Neuronal stem cell (in vitro differentiated cells): ENCODE measurements around the gene FAM20B.

Experiments
- DNase-seq: peaks from one replicate; pipeline ENCODE4 v3.0.0-alpha.2; 2013; ENCODE audit warnings: low spot score
- H2AFZ ChIP-seq: one replicate; pipeline ENCODE4 v1.6.1; 2013; ENCODE audit warnings: mild to moderate bottlenecking, low read length, inconsistent platforms
- H2AK5ac ChIP-seq: 2 replicates; pipeline ENCODE4 v1.6.1; 2013; ENCODE audit warnings: low read depth, mild to moderate bottlenecking, inconsistent platforms, low read length, moderate library complexity, mixed read lengths
- H2BK120ac ChIP-seq: 2 replicates; pipeline ENCODE4 v1.6.1; 2013; ENCODE audit warnings: low read depth, mild to moderate bottlenecking, inconsistent platforms, low read length, moderate library complexity, mixed read lengths
- H2BK12ac ChIP-seq: one replicate; pipeline ENCODE4 v1.6.1; 2013; ENCODE audit warnings: low read length, inconsistent platforms
- H2BK15ac ChIP-seq: 2 replicates; pipeline ENCODE4 v1.6.1; 2013; ENCODE audit warnings: mild to moderate bottlenecking, low read length, inconsistent platforms, mixed read lengths
- H2BK5ac ChIP-seq: one replicate; pipeline ENCODE4 v1.6.1; 2013; ENCODE audit warnings: inconsistent platforms, mild to moderate bottlenecking, low read length, moderate library complexity
- H3K14ac ChIP-seq: one replicate; pipeline ENCODE4 v1.6.1; 2013; ENCODE audit warnings: low read length, inconsistent platforms
- H3K18ac ChIP-seq: 2 replicates; pipeline ENCODE4 v1.6.1; 2013; ENCODE audit warnings: low read length, inconsistent platforms
- H3K23ac ChIP-seq: 2 replicates; pipeline ENCODE4 v1.6.1; 2013; ENCODE audit warnings: low read depth, mild to moderate bottlenecking, mixed read lengths, low read length, inconsistent platforms; ENCODE audit not compliant: poor library complexity
- H3K27ac ChIP-seq: replicated peaks from 3 replicates; pipeline ENCODE4 v1.5.1; 2013; ENCODE audit warnings: low read length, inconsistent platforms
- H3K27me3 ChIP-seq, 3 experiments: 2 replicates each; pipeline ENCODE4 v1.6.1; 2013; ENCODE audit warnings: low read length in 3 of 3, mild to moderate bottlenecking in 2 of 3, inconsistent platforms in 1 of 3, low read depth in 1 of 3, mixed read lengths in 1 of 3, moderate library complexity in 1 of 3; ENCODE audit not compliant: control insufficient read depth in 3 of 3, insufficient read depth in 3 of 3
- H3K36me3 ChIP-seq, 2 donors: replicated peaks in 1 of 2; 2 replicates each; pipeline ENCODE4 v1.6.1; 2013; ENCODE audit warnings: low read length in 2 of 2; ENCODE audit not compliant: control insufficient read depth in 2 of 2, insufficient read depth in 2 of 2
- H3K4ac ChIP-seq: 2 replicates; pipeline ENCODE4 v1.6.1; 2013; ENCODE audit warnings: inconsistent platforms, mild to moderate bottlenecking, low read length, moderate library complexity
- H3K4me1 ChIP-seq, 2 donors: 1 replicate in 1 of 2; 2 replicates in 1 of 2; pipeline ENCODE4 v1.6.1; 2013; ENCODE audit warnings: low read length in 2 of 2, low read depth in 1 of 2; ENCODE audit not compliant: control insufficient read depth in 2 of 2, insufficient read depth in 1 of 2
- H3K4me2 ChIP-seq: one replicate; pipeline ENCODE4 v1.6.1; 2013; ENCODE audit warnings: mild to moderate bottlenecking, low read length, inconsistent platforms; ENCODE audit not compliant: insufficient read depth, poor library complexity, severe bottlenecking
- H3K4me3 ChIP-seq, 2 donors: 2 replicates each; pipeline ENCODE4 v1.5.1; 2013; ENCODE audit warnings: low read length in 2 of 2, mild to moderate bottlenecking in 2 of 2, inconsistent platforms in 1 of 2, moderate library complexity in 1 of 2
- H3K79me1 ChIP-seq: one replicate; pipeline ENCODE4 v1.6.1; 2013; ENCODE audit warnings: low read depth, mild to moderate bottlenecking, inconsistent platforms, low read length, moderate library complexity
- H3K9ac ChIP-seq: one replicate; pipeline ENCODE4 v1.6.1; 2013; ENCODE audit warnings: mild to moderate bottlenecking, low read depth, low read length, inconsistent platforms; ENCODE audit not compliant: poor library complexity
- H3K9me3 ChIP-seq, 2 donors: replicated peaks in 1 of 2; 2 replicates each; pipeline versions ENCODE3 to v1.6.1; 2013; ENCODE audit warnings: low read length in 2 of 2, mild to moderate bottlenecking in 2 of 2, inconsistent platforms in 1 of 2, low read depth in 1 of 2, mixed read lengths in 1 of 2, moderate library complexity in 1 of 2; ENCODE audit not compliant: control insufficient read depth in 2 of 2, insufficient read depth in 1 of 2
- H4K8ac ChIP-seq: one replicate; pipeline ENCODE4 v1.6.1; 2013; ENCODE audit warnings: low read depth, mild to moderate bottlenecking, inconsistent platforms, low read length, moderate library complexity
- H4K91ac ChIP-seq: one replicate; pipeline ENCODE4 v1.6.1; 2013; ENCODE audit warnings: low read length, low read depth, mild to moderate bottlenecking, inconsistent platforms; ENCODE audit not compliant: poor library complexity
- WGBS, 2 donors: extraction: QIAGEN DNeasy Blood & Tissue Kit; methylation state at CpG; one replicate each; pipeline ENCODE4 v1.1.7; 2013; ENCODE audit warnings: missing lambda C conversion rate in 2 of 2, mixed read lengths in 1 of 2; ENCODE audit not compliant: insufficient read length in 2 of 2, insufficient replicate concordance in 1 of 2; ENCODE audit errors: extremely low coverage in 2 of 2; 5-methylcytosine and 5-hydroxymethylcytosine counted together

Gene FAM20B

GRCh38 chr1:179105393-179105792 lies 79.7 kb downstream of the FAM20B start:
- no peak overlapping the region for H3K23ac ChIP-seq
- no peak for DNase-seq

GRCh38 chr1:179107706-179108629 lies 82.3 kb downstream of the FAM20B start:
- no peak overlapping the region for H2BK15ac ChIP-seq
- H3K4me2 ChIP-seq = no peak overlapping the region
- H3K79me1 ChIP-seq = no peaks in the 10 kb centered on the region
- no peak overlapping the region for H3K4ac ChIP-seq
- no peak overlapping the region for H2BK12ac ChIP-seq
- no peak overlapping the region for H3K23ac ChIP-seq
- H2AFZ ChIP-seq = no peak overlapping the region
- H4K91ac ChIP-seq = no peak overlapping the region
- H3K9ac ChIP-seq = no peak overlapping the region
- H3K36me3 ChIP-seq = peaks cover 22 to 72% of the 10 kb centered on the region in 2 donors
- no peak for DNase-seq
- H3K18ac ChIP-seq = no peak overlapping the region
- no peak overlapping the region for H3K14ac ChIP-seq
- no peaks in the 10 kb centered on the region for H3K9me3 ChIP-seq
- H3K4me1 ChIP-seq = peaks cover 0 to 2% of the 10 kb centered on the region in 2 donors
- H3K27me3 ChIP-seq = no peaks in the 10 kb centered on the region
- no peak overlapping the region for H2BK120ac ChIP-seq
- no peak overlapping the region for H2AK5ac ChIP-seq
- no peak overlapping the region for H4K8ac ChIP-seq
- H3K4me3 ChIP-seq = no peak overlapping the region
- H2BK5ac ChIP-seq = no peak overlapping the region
- H3K27ac ChIP-seq = no peak overlapping the region
- WGBS, 2 donors = no CpG with 5 or more reads among the region's 15 CpGs

More at GRCh38 chr1:179105393-179105792, 79.7 kb downstream of the FAM20B start:
- H3K27me3 ChIP-seq = no peaks in the 10 kb centered on the region
- no peaks in the 10 kb centered on the region for H3K79me1 ChIP-seq
- no peaks in the 10 kb centered on the region for H3K9me3 ChIP-seq
- no peak overlapping the region for H3K4me3 ChIP-seq
- H3K36me3 ChIP-seq = peaks cover 19 to 62% of the 10 kb centered on the region in 2 donors
- H3K9ac ChIP-seq = no peak overlapping the region
- no peak overlapping the region for H3K4me2 ChIP-seq
- no peak overlapping the region for H2BK12ac ChIP-seq
- no CpG with 5 or more reads among the region's 7 CpGs for WGBS, 2 donors
- no peak overlapping the region for H2BK120ac ChIP-seq
- no peak overlapping the region for H3K4ac ChIP-seq
- no peak overlapping the region for H2BK5ac ChIP-seq
- peaks cover 0 to 2% of the 10 kb centered on the region in 2 donors for H3K4me1 ChIP-seq
- no peak overlapping the region for H4K8ac ChIP-seq
- H3K14ac ChIP-seq = no peak overlapping the region
- no peak overlapping the region for H2BK15ac ChIP-seq
- H3K18ac ChIP-seq = no peak overlapping the region
- H3K27ac ChIP-seq = no peak overlapping the region
- no peak overlapping the region for H2AK5ac ChIP-seq
- no peak overlapping the region for H2AFZ ChIP-seq
- no peak overlapping the region for H4K91ac ChIP-seq

- Histone ChIP-seq H3K4me3 (no peak overlapping the region), H3K9me3 (no peaks in the 10 kb centered on the region), H2BK12ac (no peak overlapping the region), H2BK120ac (no peak overlapping the region), H2BK5ac (no peak overlapping the region), H4K8ac (no peak overlapping the region), H3K9ac (no peak overlapping the region), H3K4me2 (no peak overlapping the region), H3K18ac (no peak overlapping the region), H3K4ac (no peak overlapping the region), H2AFZ (no peak overlapping the region), H3K27ac (no peak overlapping the region), H4K91ac (no peak overlapping the region), H3K79me1 (no peaks in the 10 kb centered on the region), H3K27me3 (no peaks in the 10 kb centered on the region), H3K36me3 (peaks cover 22 to 73% of the 10 kb centered on the region in 2 donors), H2AK5ac (no peak overlapping the region), H2BK15ac (no peak overlapping the region), H3K23ac (no peak overlapping the region), H3K4me1 (peaks cover 0 to under 1% of the 10 kb centered on the region in 2 donors), H3K14ac (no peak overlapping the region)
- no peak for DNase-seq
- no CpG with 5 or more reads among the region's 2 CpGs for WGBS, 2 donors
These were observed 83.0 kb downstream of the FAM20B start for GRCh38 chr1:179108644-179109043.

GRCh38 chr1:179115181-179115580 lies 89.5 kb downstream of the FAM20B start:
- no peaks in the 10 kb centered on the region for H3K79me1 ChIP-seq
- H2BK15ac ChIP-seq = no peak overlapping the region
- no peak overlapping the region for H4K8ac ChIP-seq
- no peak overlapping the region for H4K91ac ChIP-seq
- no peak overlapping the region for H3K4ac ChIP-seq
- no peak overlapping the region for H3K27ac ChIP-seq
- no peak overlapping the region for H2BK12ac ChIP-seq
- H3K18ac ChIP-seq = no peak overlapping the region
- no peak overlapping the region for H2BK5ac ChIP-seq
- no peak overlapping the region for H3K14ac ChIP-seq
- H3K36me3 ChIP-seq = peaks cover 12 to 74% of the 10 kb centered on the region in 2 donors
- no peak overlapping the region for H3K23ac ChIP-seq
- H2AK5ac ChIP-seq = no peak overlapping the region
- no peak overlapping the region for H3K4me3 ChIP-seq
- H3K9me3 ChIP-seq = no peaks in the 10 kb centered on the region
- no peak overlapping the region for H3K9ac ChIP-seq
- H3K4me1 ChIP-seq = no peaks in the 10 kb centered on the region
- no peak overlapping the region for H2AFZ ChIP-seq
- no peaks in the 10 kb centered on the region for H3K27me3 ChIP-seq
- H3K4me2 ChIP-seq = no peak overlapping the region
- H2BK120ac ChIP-seq = no peak overlapping the region
- 100% methylated on average over 3 of the region's 3 CpGs; no CpG with 5 or more reads in 1 of the 2 donors for WGBS, 2 donors
- no peak for DNase-seq
